ENCODE data around the gene EPB41L4A.
"Not testable (repeated sequence)": the region's sequence is repeated elsewhere in the genome, so short reads cannot be mapped to it uniquely, and the experiment has no call there.

Gene EPB41L4A

GRCh38 chr5:112396430-112396829, 22.6 kb downstream of the EPB41L4A start:
- DNase-seq: no peak

- not testable (repeated sequence) for DNase-seq
Observed at GRCh38 chr5:112395299-112395698, 23.8 kb downstream of the EPB41L4A start.

GRCh38 chr5:112390327-112390726, 28.8 kb downstream of the EPB41L4A start:
- no peak for DNase-seq

- DNase-seq: no peak
Observed at GRCh38 chr5:112388739-112389138, 30.3 kb downstream of the EPB41L4A start.

- no peak for DNase-seq
Observed at GRCh38 chr5:112388074-112388473, 31.0 kb downstream of the EPB41L4A start.

- peak; percentile 71 for DNase-seq
Observed at GRCh38 chr5:112386766-112387165, 32.3 kb downstream of the EPB41L4A start.

- no peak for DNase-seq
Observed at GRCh38 chr5:112385969-112386368, 33.1 kb downstream of the EPB41L4A start.

- no peak for DNase-seq
Observed at GRCh38 chr5:112385566-112385965, 33.5 kb downstream of the EPB41L4A start.

GRCh38 chr5:112384523-112384922, 34.6 kb downstream of the EPB41L4A start:
- no peak for DNase-seq

- DNase-seq: no peak
Observed at GRCh38 chr5:112382886-112383285, 36.2 kb downstream of the EPB41L4A start.

GRCh38 chr5:112381521-112381920, 37.6 kb downstream of the EPB41L4A start:
- DNase-seq: no peak

- no peak for DNase-seq
Observed at GRCh38 chr5:112379542-112380325, 39.3 kb downstream of the EPB41L4A start.

GRCh38 chr5:112374818-112375217, 44.3 kb downstream of the EPB41L4A start:
- DNase-seq: no peak

GRCh38 chr5:112374356-112374755, 44.7 kb downstream of the EPB41L4A start:
- DNase-seq: no peak

GRCh38 chr5:112373885-112374284, 45.2 kb downstream of the EPB41L4A start:
- no peak for DNase-seq

GRCh38 chr5:112372543-112372942, 46.5 kb downstream of the EPB41L4A start:
- no peak for DNase-seq

- DNase-seq: no peak
Observed at GRCh38 chr5:112371067-112371466, 48.0 kb downstream of the EPB41L4A start.

- no peak for DNase-seq
Observed at GRCh38 chr5:112367400-112367799, 51.7 kb downstream of the EPB41L4A start.

- no peak for DNase-seq
Observed at GRCh38 chr5:112366987-112367386, 52.1 kb downstream of the EPB41L4A start.

GRCh38 chr5:112360740-112361139, 58.3 kb downstream of the EPB41L4A start:
- not testable (repeated sequence) for DNase-seq

- DNase-seq: no peak
Observed at GRCh38 chr5:112356178-112356956, 62.7 kb downstream of the EPB41L4A start.

GRCh38 chr5:112355058-112355685, 63.9 kb downstream of the EPB41L4A start:
- no peak for DNase-seq

GRCh38 chr5:112353678-112354077, 65.4 kb downstream of the EPB41L4A start:
- DNase-seq: no peak

- no peak for DNase-seq
Observed at GRCh38 chr5:112351225-112351624, 67.9 kb downstream of the EPB41L4A start.

Measured in retina (tissue), 1 donor.